ENCODE measurements around the gene FOXO6.

- TF ChIP-seq POLR2A (IDR thresholded peaks at IDR 0.05; ENCODE audit: low read depth, low read length): no peak
- TF ChIP-seq POU2F2 (IDR thresholded peaks at IDR 0.05; ENCODE audit: low read depth, low read length): no peak
- TF ChIP-seq POLR2AphosphoS5 (IDR thresholded peaks at IDR 0.05; ENCODE audit: low read depth, low read length): no peak
Measured at GRCh38 chr1:41320895-41321676, 40.1 kb upstream of the FOXO6 start.

Data from GM12891 (cell line).